LNCAP (cell line): Measurements from ENCODE around the gene MICB.
A peak's percentile ranks its signal among the peaks of the same experiment; 100 is the strongest.

ENCODE experiments used
- CTCF ChIP-seq: fragments of 450-650 bp; IDR thresholded peaks from 2 replicates; pipeline ENCODE4 v1.5.1; 2017; ENCODE audit warnings: mild to moderate bottlenecking

Gene MICB

GRCh38 chr6:31545291-31545690 is 47.3 kb downstream of the MICB start:
- no peak for TF ChIP-seq CTCF

GRCh38 chr6:31546339-31546957 is 48.5 kb downstream of the MICB start, which contains the start of gene ATP6V1G2:
ATP6V1G2 (minus strand) TSS chr6:31546608; CDS start chr6:31546559, 49 bp downstream.
- peak; percentile 94 for TF ChIP-seq CTCF

GRCh38 chr6:31546958-31547726 is 49.2 kb downstream of the MICB start, which contains the start of gene NFKBIL1:
NFKBIL1 (plus strand) TSS chr6:31547608; CDS start chr6:31547695, 87 bp downstream.
- TF ChIP-seq CTCF = no peak

GRCh38 chr6:31547727-31548543 is 50.0 kb downstream of the MICB start:
- TF ChIP-seq CTCF = no peak

- no peak for TF ChIP-seq CTCF
Measured at GRCh38 chr6:31548544-31548873, 50.6 kb downstream of the MICB start.

- no peak for TF ChIP-seq CTCF
Measured at GRCh38 chr6:31556307-31556706, 58.4 kb downstream of the MICB start.

- no peak for TF ChIP-seq CTCF
Measured at GRCh38 chr6:31557443-31558317, 59.7 kb downstream of the MICB start.
